HG03571 (cell line): ENCODE measurements around the gene DDX17.

Experiments used
- ATAC-seq: cut with Tn5 transposase; IDR thresholded peaks from one replicate; pipeline ENCODE4 v1.9.1; 2021; ENCODE audit not compliant: unreplicated experiment

Gene DDX17

DNA sequence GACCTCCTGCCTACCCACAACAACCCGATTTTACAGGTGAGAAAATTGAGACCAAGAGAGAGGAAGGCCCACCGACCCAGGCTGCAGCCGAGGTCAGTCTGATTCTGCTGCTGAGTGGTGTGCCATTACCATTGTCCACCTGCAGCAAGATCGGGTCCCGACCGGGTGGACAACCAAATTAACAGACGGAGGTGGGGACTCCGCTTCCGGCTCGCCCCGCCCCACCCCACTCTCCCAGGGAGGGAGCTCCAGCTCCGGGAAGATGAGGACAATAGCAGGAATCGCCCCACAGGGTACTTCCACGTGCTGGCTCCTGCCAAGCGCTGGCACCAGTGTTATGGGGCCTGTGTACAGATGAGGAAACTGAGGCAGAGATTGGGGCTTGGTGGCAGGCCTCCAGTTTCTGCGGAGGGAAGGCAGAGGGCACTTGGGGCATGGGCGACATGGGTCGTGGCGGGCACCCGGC lies 38.6 kb downstream of the DDX17 start:
- no peak for ATAC-seq

DNA sequence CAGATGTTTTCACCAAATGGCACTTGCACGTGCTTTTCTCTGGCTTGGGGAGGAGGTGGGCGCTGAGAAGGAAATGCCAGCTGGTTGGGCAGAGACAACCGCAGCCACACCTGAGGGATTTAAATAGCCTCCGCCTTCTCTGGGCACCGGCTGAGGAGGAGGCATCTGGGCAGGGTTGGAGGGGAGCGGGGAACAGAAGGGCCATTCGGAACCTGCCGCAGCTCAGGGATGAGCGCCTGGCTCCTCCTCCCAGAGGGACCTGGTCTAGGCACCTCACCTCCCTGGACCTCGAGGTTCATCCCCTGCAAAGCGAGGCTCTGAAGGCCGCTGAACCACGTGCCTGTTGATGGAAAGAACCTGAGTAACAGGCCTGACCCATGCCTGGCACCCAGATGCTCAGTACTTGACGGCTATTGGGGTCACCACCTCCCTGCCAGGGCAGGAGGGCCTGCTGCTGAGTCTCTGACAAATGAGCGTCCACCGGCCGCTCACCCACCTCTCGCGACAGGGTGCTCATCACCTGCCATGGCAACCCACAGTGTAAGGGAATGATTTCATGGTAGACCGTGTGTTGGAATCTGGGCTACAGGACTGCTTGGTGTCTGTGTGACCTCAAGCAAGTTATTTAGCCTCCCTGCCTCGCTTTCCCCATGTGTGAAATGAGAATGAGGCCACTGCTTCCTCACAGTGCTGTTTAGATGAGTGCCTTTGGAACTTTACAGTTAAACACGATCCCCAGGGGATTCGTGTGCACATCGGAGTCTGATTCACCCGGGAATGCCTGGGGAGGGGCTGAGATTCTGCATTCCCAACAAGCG lies 40.2 kb downstream of the DDX17 start:
- ATAC-seq, result no peak

DNA sequence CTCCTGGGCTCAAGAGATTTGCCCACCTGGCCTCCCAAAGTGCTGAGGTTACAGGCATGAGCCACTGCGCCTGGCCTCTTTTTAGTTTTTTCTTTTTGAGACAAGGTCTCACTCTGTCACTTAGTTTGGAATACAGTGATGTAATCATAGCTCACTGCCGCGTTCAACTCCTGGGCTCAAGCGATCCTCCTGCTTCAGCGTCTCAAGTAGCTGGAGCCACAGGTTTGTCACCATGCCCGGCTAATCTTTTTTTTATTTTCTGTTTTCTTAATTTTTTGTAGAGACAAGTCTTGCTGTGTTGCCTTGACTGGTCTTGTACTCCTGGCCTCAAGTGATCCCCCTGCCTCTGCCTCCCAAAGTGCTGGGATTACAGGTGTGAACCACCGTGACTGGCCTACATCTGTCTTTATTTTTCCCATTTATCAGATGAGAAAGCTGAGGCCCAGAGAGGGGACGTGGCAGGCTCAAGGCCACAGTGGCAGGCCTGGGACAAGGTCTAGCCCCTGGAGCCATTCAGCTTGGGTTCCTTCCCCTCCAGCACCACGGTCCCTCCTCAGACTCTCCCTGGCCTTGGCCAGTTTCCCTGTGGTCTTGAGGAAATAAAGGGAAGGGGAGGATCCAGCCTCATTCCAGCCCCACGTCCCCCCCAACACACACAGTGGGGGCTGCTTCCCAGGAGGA lies 41.0 kb downstream of the DDX17 start:
- no peak for ATAC-seq

DNA sequence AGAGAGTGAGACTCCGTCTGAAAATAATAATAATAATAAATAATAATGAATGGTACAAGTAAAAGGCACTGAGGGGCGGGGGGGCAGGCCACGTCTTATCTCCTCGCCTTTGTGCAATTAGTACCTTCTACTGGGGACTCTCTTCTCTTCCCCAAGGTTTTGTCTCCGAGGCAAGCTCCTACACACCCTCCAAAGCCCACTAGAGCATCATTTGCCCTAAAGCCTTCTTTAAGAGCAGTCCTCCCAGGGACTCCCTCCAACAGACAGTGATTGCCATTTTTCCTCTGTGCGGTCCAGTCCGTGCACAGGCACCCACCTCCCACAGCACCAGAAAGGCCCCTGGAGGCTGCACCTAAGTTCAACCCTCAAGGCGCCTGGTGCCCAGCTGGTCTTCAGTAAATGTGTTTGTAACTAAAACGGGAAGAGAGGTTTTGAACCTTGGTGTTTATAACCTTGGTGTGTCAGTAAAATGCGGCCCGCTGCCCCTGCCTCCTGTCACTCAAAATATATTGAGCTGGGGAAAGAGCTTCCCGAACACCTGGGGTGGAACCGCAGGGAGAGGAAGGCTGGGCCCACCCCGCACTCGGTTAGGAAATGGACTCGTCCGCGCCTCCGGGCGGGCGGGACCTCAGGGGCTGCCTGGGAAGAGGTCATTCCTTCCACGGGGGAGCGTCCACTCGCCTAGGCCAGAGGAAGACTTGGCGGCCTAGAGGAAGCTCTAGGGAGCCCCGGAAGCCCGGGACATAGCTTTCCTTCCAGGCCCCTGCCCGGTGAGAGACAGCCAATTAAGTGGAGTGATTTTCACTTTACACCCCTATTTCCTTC lies 42.9 kb downstream of the DDX17 start:
- ATAC-seq, result no peak

DNA sequence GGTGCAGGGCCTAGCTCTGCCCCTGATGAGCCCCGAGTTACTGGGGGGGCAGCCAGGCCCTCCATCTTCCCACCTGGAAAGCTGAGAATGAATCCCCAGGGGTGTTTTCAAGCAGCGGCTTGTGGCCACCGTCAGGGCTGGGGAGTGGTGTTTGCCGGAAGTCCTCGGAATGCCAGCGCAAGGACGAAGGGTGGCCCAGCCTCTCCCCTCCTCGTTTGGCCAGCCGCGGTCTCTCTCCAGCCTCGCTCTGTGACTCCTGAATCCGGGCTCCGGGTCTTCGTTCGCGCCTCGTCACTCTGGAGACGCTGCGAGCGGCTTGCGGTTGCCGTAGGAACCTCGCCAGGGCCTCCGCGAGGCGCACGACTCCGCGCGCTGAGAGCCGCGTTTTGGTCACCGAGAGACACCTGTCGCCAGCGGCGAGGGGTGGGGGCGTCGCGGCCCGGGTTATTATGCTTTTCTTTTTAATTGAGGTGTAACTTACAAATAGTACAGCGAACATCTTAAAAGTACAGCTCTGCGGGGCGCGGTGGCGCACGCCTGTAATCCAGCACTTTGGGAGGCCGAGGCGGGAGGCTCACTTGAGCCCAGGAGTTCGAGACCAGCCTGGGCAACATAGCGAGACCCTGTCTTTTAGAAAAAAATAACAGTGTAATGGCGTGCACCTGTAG lies 44.6 kb downstream of the DDX17 start:
- ATAC-seq, result no peak

DNA sequence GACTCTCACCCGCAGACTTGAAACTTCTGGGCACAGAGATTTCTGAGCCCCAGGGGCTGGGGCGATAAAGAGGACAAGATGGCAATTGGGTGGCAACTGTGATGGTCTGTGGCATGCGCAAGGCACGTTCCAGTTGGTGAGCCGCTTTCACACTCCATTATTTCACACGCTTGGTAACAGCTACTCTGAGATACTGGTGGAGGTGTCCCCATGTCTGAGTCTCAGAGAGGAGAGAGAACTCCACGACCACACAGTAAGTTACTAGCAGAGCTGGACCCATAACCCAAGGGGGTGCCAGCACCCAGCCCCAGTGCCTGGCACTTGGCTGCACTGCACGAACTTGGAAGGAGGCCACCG lies 45.1 kb downstream of the DDX17 start:
- no peak for ATAC-seq

DNA sequence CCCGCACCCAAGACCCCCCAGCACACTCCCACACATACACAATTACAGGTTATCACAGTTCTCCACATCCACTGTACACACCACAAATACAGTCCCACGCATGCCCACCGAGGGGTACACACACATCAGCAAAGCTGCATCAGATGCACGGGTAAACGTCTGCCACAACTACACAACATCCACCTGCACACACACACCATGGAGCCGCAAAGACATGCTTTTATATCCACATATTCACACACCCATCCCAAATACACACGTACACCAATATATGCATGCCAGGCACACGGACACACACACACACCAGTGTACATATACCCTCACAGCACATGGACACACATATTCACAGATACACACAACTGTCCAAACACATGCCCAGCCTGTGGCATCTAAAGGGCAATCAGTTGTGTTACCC lies 45.7 kb downstream of the DDX17 start:
- ATAC-seq, result no peak

DNA sequence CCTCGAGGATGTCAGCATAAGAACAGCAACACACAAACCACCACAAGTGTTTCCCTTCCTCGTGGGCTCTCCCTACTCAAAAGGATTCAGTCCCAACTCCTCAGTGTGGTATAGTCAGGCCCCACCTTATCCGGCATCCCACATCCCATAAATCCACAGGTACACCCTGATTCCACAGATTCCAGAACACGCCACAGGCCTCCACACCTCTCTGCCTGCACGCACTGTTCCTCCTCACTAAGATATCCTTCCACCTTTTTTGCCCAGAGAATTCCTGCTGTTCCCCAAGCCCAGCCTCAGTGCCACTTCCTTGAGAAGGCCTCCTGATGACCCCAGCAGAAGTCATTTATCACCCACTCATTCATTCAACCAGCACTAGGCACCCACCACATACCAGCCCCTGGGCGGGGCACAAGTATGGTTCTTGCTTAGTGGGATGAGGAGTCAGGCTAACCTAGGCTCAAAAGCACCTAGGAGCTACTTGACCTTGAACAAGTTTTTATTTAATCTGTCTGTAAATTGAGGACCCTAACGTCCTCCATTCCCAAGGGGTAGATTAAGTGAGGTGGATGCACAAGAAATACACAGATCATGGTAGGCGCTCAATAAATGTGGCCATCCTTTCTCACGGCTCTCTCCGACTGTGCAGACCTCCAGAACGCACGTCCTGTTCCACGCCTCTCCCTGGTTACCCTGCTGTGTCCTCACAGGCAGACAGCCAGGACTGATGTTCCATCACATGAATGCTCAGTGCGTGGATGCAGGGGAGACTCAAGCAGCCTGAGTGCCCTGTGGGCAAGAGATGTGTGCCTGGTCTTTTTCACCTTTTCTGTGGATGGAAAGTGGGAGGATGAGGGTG lies 49.0 kb downstream of the DDX17 start:
- no peak for ATAC-seq

DNA sequence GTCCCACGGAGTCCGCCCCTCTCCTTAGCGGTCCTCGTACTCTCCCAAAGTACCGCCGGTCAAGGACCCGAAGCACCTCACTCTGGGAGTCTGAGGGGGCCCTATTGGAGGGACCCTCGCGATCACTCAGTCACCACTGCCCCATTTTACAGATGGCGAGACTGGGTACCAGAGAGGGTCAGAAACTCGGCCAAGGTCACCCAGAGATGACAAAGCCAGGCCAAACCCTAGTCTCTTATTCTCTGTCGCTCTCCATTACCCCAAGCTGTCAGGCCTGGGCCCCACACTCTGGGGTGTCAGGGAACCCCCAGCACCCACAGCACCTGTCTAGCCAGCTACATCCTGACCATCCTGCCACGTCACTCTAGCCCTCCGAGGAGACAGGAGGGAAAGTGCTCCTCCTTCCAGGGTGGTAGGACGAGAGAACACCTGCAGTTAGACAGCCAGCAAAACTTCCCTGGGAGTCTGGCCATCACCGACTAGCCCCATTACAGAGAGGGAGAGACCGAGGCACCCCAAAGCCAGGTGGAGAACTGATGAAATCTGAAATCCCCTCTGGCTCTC lies 49.8 kb downstream of the DDX17 start:
- no peak for ATAC-seq

DNA sequence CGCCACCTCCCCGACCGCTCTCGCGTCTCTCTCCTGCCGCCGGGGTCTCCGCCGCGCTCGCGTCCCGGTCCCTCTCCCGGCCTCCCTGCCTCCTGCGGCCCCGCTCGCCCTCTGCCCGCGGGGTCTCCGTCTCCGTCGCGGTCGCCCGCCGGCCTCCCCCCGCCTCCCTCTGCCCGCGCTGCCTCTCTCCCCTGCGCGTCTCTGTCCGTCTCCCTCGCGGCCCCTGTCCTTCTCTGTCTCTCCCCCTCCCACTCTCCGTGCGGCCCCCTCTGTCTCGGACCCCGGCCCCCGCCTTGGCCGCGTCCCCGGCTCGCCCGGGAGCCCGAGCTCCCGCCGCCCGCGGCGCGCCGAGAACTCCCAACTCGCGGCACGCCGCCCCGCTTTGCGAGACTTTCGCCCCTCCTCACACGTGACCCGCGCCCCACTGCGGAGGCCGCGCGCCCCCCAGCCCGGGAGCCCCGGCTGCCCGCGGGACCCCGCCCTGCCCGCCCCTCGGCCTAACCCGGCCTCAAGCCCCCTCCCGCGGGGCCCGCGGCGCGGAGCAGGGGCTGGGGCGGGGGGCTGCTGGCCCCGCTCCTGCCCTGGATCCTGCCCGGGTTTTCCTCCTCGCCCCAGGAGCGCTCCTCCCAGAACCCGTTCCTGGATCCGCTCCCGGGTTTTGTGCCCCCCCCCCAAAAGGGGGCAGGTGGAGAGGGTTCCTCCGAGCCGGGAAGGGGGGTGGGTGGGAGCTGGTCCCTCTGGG lies 50.4 kb downstream of the DDX17 start:
- ATAC-seq, result no peak

DNA sequence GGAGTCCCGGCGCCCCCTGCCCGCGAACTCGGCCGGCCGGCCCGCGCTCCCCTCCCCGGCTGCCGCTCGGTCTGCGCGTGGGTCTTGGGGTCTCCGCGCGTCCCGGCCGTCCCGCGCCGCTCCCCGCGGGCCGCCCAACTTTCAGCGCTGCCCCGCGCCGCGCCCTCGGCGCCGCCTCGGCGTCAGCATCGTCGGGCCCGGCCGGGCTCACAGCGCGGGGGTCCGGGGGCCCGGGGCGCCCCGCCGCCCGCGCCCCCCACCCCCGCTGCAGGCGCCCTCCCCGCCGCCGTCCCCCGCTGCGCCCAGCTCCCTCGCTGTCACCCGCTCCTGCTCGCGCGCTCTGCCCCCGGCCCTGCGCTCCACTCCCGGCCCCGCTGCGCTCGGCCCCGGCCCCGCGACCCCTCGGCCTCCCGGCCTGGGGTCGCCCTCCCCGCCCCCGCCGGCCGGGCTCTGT lies 51.0 kb downstream of the DDX17 start, which contains the start of gene KCNJ4:
Gene KCNJ4, minus strand, starts transcription at position 124 of the 454 bp plus-strand sequence. CDS start 27,067 bp downstream, outside the sequence.
- ATAC-seq, result no peak

DNA sequence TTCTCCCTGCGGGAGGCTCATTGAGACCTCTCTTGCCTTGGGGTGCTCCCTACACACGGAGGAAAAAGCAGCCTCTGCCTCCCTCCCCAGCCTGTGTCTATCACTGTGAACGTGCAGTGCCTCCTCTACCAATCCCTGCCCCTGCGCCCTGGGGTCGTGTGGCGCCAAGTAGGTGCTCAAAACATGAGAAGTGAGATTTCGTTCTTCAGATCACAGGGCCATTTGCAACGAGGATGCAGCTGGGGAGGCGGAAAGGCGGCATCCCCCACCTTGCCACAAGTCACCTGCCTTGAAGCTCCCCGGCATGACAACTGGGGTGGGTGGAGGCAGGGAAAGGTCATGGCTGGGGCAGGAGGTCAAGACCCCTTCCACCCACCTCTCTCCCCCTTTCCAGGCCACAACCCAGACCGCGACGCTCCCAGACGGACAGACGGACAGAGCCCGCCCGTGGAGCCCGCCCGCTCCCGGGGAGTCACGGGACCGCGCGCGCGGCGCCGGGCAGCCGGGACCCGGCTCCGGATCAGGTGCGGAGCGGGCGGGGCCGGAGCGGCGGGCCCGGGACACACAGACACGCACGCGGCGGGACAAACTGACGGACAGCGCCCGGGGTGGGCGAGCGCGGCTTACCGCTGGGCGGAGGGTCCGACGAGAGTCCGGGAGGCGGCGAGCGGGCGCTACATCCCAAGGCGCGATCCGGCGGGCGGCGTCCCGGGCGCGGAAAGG lies 51.6 kb downstream of the DDX17 start:
- ATAC-seq, result no peak

DNA sequence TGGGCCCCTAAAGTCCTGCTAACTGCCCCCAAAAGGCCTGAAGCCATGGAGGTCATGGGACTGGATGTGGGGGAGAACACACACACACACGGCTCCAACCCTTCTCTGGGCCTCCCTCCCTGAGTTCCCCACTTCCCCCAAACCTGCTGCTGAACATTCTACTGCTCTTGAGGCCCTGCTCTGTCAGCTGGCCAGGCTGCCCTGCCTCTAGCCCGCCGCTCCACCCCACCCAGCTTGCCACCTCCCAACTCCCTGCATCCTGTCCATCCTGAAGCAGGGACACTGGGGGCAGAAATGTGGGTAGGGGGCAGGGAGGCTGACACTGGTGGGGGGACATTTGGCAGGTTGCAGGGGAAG lies 52.1 kb downstream of the DDX17 start:
- no peak for ATAC-seq

DNA sequence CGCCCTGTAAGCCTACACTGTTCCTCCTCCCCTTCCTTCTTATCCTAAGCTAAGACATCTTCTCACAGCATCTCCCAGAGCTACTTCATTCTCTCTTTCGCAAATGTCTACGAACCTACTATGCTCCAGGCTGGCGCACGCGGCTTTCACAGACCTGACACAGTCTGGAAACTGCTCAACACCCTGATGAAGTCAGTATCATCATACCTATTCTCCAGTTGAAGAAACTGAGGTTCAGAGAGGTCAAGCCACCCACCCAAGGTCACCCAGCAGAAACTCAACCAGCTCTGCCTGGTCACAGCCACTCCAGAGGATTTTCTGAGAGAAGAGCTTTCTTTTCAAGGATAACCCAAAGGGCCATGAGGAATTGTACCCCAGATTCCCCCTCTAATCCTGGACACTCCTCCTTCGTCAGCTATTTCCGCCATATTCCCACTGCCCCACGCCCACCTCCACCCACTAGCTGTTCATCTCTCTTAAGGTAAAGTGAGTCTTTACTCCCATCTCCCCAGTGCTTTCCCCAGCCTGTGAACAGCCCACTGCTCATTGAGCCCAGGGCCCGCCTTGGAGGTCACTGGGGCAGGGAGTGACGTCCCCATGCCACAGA lies 52.9 kb downstream of the DDX17 start:
- no peak for ATAC-seq

DNA sequence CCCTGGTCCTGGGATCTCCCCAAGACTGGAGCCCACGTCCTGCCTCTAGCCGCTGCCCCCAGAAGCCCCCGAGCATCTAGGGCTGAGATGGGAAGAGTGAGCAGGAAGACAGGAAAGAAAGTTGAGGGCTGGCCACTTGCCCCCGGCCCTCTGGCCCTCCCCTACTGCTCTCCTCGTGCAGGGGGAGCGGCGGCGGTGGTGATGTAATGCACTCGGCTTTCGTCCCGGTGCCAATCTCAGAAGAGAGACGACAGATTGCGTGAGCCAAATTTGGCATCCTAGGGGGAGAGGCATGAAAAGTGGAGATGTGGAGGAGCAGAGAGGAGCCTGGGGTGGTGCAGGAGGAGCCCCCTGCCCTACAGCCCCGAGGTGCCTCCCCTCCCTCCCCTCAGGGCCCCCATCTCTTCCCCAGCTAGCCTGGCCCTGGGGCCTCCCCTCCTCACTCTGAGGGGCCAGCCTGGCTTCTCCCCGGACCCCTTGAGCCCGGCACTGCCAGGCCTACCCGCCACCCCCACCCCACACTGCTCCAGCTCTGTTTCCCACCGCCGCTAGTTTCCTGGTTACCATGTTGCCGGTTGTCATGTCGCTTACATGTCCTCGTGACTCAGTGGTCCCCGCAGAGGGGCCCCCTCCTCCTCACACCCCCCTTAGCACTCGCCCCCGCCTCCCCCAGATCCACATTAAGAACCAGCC lies 53.6 kb downstream of the DDX17 start:
- no peak for ATAC-seq

DNA sequence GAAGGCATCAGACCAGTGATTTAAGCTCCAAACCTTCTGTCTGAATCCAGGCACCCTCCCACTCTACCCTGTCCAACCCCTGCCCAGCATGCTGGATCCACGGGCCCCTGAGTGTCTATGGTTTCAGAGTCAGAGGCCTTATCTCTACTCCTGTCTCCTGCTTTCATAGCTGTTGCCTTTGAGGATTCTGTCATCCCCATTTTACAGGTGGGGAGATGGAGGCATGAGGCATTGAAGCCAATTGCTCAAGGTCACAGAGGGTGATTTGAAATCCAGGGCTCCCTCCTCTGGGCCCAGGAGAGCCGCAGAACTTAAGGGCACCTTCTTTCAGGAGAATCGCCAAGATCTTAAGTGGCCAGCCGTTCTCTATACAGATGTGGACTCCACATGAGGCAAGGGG lies 54.2 kb downstream of the DDX17 start:
- ATAC-seq, result no peak

DNA sequence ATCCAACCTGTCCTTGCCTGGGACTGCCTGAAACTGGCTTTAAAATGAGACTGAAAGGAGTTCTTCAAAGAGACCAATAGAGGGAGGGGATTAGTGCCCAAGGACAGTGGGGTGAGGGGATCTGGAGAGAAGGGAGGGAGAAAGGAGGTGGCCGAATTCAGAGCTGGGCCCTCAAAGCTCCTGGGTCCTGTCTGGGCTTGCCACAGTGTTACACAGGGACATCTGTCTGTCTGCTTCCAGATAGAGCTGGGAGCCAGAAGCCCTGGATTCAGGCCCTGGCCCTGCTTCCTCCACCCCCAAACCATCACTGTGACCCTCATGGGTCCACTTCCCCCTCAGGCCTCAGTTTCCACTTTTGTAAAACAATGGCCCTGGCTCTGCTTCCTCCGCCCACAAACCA lies 54.7 kb downstream of the DDX17 start:
- ATAC-seq, result no peak
